SIG-M5 (cell line): ENCODE results near the gene PRRC1.
"Not testable (repeated sequence)": the region's sequence is repeated elsewhere in the genome, so short reads cannot be mapped to it uniquely, and the experiment has no call there.

ENCODE experiments used
- DNase-seq: peaks from one replicate; lab custom pipeline; 2025; lab: John Stamatoyannopoulos, UW

Gene PRRC1

DNA sequence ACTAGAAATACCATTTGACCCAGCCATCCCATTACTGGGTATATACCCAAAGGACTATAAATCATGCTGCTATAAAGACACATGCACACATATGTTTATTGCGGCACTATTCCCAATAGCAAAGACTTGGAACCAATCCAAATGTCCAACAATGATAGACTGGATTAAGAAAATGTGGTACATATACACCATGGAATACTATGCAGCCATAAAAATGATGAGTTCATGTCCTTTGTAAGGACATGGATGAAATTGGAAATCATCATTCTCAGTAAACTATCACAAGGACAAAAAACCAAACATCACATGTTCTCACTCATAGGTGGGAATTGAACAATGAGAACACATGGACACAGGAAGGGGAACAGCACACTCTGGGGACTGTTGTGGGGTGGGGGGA, 27.8 kb downstream of the PRRC1 start:
- not testable (repeated sequence) for DNase-seq

DNA sequence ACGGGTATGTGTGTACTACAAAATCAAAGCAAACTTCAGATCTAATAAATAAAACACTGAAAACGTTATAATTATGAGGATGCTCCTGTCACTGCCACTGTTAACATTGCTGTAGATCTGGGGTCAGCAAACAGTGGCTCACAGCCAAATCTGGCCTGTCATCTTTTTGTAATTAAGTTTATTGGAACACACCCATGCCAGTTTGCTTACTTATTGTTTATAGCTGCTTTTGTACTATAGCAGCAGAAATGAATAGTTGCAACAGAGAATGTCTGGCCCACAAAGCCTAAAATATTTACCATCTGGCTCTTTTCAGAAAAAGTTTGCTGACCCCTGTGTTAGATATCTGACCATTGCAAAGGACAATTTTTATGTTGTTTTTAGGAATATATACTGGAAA, 32.1 kb downstream of the PRRC1 start:
- no peak for DNase-seq

DNA sequence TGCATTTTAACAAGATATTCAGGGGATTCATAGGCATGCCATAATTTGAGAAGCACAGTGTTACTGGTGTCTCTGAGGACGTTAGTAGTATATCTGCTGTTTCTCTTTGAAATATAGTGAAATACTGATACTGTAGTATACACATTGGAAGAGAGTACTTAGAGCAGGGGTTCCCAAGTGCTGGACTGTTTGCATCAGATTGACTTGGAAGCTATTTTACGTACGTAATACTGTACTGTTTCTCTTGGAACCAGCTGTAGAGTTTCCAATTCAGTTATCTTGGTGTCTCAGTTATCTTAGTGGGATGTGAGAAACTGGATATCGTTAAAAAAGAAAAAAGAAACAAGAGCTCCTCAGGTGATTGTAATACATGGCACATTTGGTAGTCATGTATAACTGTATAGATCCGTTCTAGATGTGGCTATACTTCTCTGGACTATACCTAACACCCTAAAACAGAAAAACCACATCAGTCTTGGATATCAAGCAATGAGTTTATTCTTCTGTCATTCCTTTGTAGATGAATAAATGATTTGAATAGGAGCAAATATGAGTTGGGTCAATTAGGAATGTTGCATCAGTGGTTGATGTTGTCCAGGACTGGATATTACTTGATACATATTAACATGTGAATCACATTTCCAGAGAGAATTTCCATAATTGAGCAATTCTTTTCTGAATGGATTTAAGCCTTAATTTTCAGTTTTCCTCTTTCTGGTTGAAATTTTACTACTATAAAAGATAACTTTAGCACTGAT, 33.4 kb downstream of the PRRC1 start:
- no peak for DNase-seq

DNA sequence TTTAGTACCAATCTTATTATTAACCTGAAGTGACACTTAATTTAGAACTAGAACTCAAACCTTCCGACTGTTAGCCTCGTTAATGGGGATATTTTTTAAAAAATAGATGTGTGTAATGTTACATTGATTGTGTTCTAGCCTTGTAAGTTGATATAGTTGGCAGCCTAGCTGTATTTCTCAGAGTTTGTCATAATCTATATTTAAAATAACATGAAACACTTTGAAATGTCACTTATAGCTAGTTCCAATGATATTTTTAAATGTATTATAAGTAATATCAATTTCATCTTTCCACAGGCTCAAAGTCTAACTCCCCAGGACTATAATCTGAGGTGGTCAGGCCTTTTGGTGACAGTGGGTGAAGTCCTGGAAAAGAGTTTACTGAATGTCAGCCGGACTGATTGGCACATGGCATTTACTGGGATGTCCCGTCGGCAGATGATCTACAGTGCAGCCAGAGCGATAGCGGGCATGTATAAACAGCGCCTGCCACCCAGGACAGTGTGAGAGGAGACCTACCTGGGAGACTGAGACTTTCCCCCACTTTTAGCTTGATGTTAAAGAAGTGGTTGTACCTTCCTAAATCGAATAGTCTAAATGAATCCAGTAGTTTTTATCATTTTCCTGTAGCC, 34.1 kb downstream of the PRRC1 start:
- no peak for DNase-seq

DNA sequence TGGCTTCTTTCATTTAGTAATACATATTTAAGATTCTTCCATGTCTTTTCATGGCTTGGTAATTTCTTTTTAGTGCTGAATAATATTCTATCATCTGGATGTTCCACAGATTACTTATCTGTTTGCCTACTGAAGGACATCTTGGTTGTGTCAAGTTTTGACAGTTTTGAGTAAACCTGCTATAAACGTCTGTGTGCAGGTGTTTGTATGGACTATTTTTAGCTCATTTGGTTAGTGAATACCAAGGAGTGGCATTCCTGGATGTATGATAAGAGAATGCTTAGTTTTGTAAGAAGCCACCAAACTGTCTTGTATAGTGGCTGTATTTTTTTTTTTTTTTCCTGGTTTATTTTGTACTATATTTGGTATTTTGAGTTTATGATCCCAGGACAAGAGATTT, 38.4 kb downstream of the PRRC1 start:
- DNase-seq: no peak

DNA sequence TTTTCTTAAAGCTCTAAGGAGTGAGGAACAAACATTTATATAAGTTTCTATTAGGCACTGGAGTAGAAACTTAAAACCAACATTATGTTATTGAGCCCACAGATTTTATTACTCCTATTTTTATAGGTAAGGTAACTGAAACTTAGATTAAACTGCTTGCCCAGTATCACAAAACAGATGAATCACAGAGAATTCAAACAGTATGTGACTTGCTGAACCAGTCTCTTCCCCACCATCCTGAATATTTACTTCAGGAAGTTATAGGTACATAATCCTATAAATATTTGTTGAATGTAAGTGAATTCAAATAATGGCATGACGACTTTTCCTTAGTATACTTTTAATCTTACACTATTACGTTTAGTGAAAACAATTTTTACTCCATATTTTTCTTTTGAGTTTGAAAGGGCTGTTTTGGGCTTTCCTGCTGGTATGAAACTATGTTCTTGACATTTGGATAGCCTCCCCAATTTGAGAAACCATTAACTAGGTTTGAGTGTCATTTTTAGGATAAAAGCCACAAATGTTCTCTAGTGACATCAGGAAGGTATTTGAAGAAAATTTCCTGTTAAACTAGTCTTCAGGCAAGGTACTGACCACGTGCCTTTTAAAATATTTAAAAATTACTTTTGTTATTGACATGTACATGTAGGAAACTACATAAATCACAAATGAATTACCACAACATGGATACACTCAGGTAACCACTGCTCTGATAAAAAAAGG, 39.3 kb downstream of the PRRC1 start:
- no peak for DNase-seq

DNA sequence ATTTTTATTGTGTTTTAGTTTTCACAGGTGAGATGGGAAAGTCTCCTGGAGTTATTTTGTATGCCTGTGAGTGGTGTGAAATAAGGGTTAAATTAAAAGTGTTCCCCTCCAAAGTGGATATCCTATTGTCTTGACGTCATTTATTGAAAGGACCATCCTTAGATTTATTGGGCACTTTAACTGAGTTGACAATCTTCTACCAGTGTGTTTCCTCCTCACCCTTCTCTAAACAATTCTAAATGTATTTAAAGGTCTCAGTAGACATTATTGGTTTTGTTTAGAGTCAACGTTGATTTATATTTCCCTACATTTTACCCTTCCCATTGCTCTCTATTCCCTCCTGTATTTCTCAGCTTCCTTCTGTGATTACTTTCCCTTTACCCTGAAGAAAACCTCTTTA, 40.8 kb downstream of the PRRC1 start:
- DNase-seq: no peak

DNA sequence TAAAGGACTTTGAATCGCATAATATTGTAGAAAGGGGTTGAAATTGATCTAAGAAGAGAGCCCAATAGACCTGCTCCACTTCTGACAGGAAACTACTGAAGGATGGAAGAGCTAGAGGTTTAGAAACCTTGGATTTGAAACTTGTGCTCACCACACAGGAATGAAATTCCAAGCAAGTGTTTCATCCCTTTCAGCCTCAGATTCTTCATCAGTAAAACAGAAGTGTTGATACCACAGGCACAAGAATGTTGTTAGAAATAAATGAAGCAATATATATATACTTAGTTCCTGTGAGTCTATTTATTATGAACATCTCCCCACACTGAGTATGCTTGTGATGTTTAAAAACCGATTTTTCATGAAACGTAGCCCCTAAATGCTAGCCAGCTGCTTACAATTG, 43.8 kb downstream of the PRRC1 start:
- no peak for DNase-seq

DNA sequence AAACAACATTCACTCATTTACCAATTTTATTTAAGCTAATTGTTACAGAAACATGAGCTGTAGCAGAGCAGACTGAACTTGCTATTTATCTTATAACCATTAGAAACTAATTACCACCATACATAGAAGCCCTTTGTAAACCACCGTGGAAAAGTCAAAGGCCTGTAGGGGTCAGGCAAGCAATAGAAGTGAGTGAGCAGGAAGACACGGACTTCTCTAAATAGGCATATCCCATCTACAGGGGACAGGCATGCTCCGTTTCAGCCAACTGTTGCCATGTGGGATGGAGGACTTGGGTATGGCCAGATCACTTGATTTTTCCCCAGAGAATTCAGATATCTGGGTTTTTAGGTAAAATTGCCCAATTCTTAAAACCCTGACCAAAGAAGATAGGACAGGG, 44.8 kb downstream of the PRRC1 start:
- DNase-seq: no peak

DNA sequence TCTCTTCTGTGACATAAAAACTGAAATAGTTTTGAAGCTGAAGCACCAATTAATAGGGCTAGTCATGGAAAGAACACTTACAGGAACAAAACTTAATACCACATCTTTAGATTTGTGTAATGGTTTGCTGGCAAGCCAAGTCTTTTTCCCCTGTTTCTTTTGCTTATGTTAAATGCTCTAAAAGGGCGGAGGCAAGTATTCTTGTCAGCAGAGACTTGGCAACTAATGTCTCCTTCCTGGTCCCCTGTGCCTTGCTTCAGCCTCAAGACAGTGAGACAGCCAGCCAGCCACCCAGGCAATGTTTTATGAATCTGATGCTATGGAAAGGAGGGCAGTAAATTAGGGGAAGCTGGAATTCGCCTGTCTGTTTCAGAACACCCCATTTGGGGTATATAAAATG, 45.7 kb downstream of the PRRC1 start:
- DNase-seq: no peak

DNA sequence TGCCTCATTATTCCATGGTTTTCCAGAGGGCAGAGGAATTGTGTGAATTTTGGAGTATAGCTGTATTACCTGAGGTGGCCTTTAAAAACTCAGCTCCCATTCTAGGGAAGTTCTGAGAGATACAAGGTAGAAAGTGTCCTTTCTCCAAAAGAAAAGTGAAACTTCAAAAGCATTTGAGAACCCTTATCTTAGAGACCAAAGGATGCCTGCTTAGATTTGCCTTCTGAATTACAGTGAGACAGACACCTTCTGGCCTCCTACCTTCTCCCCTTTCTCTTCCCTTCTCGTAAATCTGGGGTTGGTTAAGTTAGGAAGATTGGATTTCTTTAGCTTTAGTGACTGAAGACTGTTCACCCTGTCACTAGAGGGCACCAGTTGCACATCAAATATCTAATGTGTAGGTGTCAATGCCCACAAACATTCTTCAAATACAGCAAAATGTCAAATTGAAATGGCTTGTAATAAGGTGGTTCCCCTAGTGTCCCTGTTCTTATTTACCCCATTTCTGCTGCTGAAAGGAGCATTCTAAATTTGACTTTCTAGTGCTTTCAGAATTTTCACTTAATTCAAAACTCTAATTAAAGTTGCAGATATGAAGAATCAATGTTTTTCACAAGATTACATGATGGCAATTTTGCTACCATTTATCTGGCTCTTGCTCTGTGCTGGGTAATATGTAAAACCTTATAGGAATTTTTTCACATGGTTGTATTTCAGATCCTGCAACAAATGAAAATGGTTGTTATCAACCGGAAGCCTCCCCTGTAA, 46.7 kb downstream of the PRRC1 start:
- no peak for DNase-seq

DNA sequence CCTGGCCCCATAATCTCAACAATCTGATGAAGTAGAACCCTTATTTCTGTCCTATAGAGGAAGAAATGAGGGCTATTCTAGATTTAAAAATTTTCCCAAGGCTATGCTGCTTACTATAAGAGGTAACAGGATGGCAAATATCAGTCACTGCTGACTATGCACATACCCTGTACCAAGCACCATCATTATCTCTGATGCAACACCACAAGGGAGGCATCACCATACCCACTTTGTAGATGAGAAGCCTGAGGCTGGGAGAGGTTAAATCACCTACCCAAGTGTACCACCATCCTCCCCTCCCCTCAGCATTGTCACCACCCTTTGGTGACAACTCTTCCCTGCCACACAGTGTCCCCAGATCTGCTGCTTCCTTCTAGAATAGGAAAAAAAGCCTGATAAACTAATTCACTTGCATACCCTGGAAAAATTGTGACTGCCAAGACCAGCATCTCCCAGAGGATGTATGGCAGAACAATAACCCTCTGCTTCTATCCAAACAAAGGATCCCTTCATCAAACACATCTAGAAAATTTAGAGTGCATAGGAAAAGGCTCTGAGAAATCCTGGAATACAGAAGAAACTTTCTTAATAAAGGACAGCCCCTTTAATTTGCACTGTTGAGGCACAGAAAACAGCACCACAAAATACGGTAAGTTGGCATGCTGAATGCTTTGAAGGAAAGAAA, 48.3 kb downstream of the PRRC1 start:
- no peak for DNase-seq

DNA sequence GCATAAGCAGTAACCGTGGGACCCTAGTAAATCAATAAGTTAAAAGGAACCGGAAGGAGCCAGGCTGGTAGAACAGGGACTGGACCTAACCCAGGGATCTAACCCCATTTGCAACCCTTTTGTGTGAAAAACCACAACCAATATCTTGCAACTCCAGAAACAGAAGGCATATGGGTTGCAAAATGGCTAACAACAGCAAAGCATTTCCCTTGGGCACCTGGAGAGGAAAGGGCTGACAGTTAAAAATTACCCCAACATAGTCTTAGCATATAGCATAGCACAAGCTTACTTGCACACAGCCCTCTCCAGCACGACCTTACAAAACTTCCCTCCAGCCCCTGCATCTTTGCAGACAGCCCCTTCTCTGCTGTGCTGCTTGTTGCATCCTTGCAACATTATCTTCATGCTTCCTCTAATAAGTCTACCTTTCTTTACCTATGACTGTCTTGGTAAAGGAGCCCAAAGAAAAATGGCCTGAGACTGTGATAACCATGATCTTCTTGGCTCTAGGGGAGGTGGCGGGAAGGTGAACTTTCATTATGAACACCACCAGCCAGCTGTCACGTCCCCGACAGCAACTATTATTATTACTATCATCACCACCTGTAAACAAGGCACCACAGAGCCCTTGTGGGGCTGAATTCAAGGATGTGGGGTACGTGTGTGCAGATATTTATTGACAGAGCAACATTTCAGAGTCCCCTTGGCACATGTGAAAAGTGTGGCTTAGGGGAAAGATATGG, 49.8 kb downstream of the PRRC1 start:
- DNase-seq: no peak

DNA sequence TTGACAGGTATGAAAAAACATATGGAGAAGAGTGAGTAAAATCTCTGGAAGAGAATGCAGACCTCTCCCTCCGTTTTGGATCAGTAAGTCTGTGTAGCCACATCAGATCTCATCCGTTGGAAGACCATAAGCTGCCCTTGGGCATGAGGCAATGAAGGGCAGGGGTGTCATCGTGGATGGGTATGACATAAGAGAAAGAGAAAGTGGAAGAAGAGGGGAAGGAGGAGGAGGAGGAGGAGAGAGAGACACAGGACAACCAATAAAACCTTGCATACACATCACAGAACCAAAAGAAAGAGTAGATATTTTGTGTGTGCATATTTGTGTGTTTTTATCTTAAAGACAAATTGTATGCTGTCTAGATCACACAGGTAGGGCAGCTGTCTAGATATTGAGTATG, 50.7 kb downstream of the PRRC1 start:
- no peak for DNase-seq

DNA sequence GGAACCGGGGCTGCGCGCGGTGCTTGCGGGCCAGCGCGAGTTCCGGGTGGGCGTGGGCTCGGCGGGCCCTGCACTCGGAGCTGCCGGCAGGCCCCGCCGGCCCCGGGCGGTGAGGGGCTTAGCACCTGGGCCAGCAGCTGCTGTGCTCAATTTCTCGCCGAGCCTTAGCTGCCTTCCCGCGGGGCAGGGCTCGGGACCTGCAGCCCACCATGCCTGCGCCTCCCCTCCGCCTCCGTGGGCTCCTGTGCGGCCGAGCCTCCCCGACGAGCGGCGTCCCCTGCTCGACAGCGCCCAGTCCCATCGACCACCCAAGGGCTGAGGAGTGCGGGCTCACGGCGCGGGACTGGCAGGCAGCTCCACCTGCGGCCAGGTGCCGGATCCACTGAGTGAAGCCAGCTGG, 52.0 kb downstream of the PRRC1 start:
- not testable (repeated sequence) for DNase-seq

DNA sequence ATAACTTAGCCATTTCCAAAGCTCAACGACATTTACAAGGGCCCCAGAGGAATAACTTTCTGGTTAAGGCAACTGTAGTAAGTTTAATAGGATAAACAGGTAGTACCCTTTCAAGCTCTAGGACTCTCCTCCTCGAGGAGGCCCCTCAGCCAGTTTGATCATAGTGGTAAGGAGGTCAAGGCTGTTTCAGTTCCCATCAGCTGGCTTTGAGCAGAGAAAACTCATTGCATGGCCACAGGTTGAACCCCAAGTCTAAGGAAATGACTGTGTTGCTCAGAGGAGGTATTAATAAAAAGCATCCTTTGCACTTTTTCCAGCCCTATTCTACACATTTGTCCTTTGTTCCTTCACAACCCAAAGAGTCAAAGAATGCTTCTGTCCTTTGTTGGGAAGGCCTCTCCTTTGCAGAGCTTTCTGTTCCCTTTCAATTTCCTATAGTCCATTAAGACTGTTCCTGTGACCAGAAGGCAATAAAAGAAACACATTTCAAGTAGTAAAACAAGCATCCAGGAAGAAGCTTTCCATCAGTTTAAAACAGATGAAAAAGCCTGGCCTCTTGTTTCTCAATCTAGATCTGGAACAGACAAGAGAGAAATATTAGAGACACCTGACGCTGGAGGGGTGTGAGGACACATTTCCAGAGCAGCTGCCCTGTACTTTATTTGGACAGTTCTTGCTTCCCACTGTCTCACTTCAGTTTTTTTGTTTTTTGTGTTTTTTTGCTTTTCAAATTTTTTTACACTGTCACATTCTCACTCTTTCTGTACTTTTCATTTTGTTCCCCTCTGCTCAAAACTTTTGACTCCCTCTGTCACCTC, 54.1 kb downstream of the PRRC1 start:
- no peak for DNase-seq

DNA sequence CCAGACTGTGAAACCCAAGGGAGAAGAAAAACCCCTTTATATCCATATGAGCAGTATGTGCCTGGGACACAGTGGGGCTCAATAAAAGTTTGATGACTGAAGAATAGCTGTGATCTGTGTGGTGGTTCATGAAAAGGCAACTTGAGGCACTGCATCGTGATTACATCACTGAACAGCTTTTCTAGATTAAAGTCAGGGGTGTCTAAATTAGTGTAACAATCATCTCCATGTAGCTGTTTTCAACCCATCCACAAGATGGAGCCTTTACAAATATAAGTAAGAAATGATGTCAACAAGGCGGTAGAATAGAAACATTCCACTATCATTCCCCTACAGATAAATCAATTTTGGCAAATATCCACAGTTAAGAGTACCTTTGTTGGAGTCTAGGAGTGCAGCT, 55.5 kb downstream of the PRRC1 start:
- DNase-seq: no peak

DNA sequence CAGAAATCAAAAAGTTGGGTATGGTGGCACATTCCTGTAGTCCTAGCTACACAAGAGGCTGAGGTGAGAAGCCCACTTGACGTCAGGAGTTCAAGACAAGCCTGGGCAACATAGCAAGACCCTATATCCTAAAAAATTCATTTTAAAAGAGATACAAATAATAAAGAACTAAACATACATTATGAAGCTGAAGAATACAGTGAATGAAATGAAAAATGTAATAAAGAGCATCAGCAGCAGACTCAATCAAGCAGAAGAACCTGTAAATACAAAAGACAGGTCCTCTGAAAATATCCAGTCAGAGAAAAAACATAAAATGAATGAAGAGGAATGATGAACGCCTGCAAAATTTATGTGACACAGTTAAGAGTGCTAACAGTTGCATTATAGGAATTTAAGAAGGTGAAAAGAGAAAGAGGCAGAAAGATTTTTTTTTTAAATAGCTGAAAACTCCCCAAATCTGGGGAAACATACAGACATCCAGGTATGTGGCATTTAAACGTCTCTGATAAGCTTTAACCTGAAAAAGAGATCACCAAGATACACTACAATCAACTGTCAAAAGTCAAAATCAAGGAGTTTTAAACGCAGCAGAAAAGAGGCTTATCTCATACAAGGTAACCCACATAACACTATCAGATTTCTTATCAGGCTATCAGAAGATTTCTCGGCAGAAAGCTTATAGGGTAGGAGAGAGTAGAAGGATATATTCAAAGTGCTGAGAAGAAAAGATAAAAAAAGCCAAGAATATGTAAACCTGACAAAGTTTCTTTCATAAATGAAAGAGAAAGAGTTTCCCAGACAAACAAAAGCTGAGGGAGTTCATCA, 57.6 kb downstream of the PRRC1 start:
- DNase-seq: no peak

DNA sequence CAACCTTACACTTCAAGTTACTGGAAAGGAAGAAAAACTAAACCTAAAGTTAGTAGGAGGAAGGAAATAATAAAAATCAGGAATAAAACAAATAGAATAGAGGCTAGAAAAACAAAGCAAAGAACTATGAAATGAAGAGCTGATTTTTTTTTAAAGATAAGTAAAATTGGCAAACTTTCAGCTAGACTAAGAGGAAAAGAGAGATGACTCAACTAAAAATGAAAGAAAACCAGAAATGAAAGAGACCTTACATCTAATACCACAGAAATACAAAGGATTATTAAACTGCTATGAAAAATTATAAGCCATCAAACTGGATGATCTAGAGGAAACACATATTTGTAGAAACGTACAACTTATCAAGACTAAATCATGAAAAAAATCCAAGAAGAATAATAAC, 60.0 kb downstream of the PRRC1 start:
- DNase-seq: no peak
